ENCODE results near the gene GLYR1.

GLYR1 gene

DNA sequence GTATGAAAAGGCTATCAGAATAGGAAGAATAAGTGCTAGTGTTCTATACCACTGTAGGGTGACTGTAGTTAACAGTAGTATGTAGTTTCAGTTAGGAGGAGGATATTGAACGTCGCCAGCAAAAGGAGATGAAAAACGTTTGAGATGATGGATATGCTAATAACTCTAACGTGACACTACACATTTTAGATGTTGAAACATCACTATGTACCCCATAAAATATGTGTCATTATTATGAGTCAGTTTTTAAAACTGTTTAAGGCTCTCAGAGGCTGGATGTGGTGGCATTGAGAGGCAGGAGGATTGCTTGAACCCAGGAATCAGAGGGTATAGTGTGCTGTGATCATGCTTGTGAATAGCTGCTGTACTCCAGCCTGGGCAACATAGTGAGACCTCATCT is 32.0 kb upstream of the GLYR1 start:
- no peak for DNase-seq

DNA sequence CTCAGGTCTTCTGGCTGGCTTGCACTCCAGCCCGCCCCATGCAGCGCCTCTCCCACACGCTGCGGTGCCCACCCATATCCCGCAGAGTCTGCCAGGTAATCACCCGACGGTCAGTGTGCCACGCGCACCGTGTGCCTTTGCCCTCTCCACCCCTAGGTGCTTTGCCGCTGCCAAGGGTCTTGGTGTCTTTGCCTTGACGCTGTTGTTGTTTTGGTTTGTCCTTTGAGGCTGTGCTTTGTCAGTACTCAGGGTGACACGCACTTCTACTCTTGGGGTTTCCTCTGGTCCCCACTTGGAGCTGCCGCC is 30.2 kb upstream of the GLYR1 start:
- DNase-seq = no peak

DNA sequence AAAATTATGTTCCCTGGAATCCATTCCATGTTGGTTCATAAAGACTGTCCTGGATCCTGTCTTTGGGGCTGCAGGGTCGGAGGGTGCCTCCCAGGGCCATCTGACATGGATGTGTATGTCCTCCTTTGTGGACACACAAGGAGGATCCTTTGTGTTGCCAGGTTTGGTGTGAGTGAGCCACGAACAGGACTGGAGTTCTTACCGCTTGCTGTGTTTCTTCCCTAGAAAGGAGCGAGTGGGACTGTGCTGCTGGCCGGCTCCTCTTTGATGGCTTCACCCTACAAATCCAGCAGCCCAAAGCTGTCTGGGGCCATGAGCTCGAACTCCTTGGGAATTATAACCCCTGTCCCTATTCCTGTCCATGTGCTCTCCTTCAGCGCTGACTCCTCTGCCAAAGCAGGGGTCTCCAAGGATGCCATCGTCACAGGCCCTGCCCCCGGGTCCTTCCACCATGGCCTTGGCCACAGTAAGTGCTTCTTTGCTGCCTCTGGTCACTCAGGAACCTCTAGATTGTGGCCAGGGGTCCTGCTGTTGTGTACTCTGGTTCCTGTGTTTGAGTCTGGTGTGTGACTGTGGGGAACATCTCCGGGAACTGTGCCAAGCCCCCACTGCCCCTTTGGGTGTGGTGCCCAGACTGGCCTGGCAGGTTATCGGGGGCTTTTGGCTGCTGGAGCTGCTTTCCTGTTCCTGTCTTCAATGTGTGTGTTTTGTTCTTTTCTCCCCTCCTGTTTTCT is 29.7 kb upstream of the GLYR1 start:
- DNase-seq = no peak

DNA sequence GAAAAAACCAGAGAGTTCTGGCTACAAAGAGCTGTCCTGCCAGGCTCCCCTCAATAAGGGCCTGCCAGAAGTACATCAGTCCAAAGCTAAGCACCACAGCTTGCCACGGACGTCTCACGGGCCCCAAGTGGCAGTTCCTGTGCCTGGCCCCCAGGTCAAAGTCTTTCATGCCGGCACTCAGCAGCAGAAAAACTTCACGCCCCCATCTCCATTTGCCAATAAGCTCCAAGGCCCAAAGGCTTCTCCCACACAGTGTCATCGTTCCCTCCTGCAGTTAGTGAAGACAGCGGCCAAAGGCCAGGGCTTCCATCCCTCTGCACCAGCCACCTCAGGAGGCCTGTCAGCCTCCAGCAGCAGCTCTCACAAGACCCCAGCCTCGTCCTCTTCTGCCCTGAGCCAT is 27.6 kb upstream of the GLYR1 start:
- no peak for DNase-seq

DNA sequence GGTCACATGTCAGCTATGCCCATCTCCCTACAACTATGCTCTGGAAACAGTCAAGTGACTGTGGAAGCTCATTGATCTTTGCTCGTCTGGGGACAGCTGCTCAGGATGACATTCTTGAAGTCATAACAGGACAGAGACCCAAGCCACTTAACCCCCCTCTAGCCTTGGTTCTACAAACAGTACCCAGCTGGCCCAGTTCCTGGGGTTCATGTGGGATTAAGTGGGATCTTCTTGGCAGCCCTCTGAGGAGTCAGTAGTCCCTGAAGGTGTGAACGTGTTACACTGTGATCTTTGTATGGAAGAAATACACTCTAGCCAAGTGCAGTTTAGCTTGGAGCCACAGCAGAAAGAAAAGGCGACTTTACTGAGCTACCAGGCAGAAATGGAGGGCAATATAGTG is 26.0 kb upstream of the GLYR1 start:
- no peak for DNase-seq

DNA sequence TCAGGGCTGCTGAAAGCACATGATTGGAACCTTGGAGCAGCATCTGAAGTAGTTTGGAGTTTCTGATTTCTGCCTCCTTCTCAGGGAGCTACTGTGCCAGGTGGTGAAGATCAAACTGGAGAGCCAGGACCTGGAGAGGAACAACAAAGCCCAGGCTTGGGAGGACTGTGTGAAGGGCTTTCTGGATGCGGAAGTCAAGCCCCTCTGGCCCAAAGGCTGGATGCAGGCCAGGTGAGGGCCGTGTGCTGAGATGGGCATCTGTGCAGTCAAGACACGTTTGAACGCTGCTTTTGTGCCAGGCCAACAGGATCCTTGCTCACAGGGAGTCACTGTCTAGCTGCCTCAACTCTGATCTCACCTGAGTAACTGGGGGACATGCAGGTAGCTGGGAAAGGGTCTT is 24.0 kb upstream of the GLYR1 start:
- DNase-seq = no peak

DNA sequence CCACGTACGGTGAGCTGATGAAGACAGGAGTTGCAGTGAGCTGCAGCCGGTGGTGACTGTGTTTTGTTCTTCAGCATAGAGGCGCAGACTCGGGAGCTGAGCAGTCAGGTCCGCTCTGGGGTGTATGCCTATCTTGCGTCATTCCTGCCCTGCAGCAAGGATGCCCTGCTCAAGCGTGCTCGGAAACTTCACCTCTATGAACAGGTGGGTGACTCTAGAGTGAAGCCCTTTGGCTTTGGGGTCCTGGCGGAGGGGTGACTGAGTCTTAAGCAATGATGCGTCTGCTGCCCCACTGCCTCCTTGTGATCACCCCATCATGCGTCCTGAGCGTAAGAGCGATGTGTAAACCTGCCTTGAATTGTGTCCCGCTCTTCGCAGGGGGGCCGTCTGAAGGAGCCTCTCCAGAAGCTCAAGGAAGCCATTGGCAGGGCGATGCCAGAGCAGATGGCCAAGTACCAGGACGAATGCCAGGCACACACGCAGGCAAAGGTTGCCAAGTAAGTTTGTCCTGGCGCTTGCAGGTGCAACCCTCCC is 23.1 kb upstream of the GLYR1 start:
- no peak for DNase-seq

DNA sequence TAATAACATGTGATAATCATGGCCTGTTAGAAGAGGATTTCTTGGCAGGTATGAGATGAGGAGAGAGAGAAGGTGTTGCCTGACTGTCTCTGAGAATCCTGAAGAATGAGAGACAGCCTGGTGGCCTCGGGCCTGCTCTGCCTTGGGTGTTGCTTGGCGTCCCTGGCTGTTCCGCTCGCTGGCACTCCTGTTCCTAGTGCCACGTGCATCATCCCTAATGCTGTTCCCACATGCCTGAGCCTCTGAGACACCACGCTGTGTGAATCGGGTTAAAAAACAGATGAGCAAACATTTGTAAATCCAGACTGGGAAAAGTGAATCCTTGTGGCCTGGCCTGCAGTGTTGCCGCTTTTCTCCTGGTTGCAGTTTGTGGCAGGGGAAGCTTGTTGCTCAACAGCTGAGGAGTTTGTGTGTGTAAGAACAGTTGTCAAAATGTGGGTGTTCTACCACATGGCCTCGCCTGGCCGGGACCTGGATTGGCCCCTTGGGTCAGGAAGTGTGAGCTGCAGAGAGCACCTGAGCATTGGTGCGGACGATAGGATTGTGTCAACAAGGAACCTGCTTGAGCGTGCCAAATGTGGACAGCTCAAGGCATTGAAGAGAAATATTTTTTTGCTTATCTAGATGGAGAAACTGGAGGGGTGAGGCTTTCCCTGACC is 22.2 kb upstream of the GLYR1 start:
- DNase-seq = no peak

DNA sequence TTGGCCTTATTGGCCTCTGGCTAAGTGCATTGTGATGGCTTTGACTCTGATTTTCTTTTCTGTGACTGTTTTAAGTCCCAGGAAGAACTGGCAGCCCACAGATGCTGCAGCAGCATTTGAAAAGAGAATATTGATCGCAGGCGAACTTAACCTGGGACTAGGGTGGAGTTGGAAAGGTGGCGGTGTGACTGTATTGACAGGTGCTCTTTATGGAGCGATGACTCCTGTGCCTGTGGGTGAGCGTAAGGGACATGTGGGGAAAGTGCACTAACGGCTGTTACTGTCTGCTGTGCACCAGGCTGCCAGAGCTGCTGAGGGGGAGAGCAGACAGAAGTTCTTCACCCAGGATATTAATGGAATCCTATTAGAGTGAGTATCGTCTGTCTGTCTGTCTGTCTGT is 21.4 kb upstream of the GLYR1 start:
- DNase-seq = no peak

DNA sequence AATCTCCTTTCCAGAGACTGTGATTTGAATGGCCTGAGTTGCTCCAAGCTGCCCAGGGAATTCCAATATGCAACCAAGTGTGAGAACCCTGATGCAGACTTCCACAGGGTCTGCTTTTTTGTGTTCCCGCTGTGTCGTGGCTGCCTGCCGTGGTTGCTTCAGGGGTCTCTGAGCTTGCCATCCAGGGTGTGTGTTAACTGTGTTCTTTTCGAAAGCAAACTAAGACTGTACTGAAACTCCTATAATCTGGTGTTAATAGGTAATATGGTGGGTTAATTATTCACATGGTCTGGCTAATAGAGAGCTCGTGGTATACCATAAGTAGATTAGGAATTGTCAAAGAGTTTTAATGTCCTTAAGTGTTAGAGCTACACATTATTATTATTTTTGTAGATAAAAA is 20.9 kb upstream of the GLYR1 start:
- DNase-seq = no peak

DNA sequence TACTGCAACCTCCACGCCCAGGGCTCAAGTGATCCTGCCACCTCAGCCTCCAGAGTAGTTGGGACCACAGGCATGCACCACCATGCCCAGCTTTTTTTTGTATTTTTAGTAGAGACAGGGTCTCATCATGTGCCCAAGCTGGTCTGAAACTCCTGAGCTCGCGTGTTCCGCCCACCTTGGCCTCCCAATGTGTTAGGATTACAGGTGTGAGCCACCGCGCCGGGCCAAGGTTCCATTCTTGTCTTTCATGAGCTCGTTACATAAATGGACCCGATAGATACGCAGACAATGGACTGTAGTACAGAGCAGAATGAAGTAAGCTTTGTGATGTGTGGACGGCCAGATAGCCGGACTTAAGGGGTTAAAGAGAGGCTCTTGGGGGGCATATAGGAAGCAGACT is 19.5 kb upstream of the GLYR1 start:
- no peak for DNase-seq

DNA sequence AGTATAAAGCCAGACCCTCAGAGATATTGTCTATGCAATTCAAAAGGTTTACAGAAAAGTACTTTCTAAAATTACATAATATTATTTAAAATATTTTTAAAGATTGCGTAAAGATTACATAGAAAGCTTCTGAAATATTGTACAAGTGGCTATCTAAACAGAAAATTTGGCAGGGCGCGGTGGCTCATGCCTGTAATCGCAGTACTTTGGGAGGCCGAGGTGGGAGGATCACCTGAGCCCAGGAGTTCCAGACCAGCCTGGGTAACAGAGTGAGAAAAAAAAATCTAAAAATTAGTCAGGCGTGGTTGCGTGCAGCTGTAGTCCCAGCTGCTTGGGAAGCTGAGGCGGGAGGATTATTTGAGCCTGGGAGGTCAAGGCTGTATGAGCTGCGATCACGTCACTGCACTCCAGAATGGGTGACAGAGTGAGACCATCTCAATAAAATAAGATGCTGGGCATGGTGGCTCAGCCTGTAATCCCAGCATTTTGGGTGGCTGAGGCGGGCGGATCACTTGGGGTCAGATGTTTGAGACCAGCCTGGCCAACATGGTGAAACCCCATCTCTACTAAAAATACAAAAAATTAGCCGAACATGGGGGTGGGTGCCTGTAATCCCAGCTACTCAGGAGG is 18.3 kb upstream of the GLYR1 start:
- no peak for DNase-seq

DNA sequence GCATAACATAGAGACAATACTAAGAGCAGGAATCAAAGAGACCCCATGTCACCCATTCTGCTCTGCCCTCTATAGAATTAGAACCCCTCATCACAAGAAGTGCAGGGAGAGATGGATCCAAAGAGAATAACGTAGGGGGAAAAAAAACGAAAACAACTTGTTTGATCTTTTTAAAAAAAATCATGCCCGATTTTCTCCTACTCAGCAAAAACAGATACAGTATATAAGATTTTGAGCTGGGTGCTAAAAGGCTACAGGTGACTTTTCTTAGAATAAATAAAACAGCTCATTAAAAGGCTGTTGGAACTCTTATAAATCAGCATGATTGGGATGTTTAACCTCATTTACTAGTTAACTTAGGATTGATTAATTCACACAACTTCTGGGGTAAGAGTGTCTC is 17.6 kb upstream of the GLYR1 start:
- no peak for DNase-seq

DNA sequence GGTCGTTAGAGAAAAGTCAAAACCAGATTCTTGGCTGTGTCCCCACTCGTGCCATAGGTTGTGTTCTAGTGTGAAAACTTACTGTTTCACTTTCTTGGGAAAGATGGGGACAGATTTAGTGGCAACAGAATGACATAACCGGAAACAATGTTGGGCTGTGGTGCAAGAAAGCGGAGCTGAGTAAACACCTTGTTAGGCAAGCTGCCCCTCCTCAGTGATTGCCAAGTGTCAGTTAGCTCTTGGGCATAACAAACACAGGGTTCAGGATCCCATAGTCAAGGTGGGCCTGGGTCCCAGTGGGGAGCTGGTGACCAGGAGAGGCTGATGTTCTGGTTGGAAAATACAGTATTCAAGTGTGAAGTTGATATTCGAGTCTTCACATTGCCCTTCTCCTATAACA is 15.6 kb upstream of the GLYR1 start:
- DNase-seq = no peak

DNA sequence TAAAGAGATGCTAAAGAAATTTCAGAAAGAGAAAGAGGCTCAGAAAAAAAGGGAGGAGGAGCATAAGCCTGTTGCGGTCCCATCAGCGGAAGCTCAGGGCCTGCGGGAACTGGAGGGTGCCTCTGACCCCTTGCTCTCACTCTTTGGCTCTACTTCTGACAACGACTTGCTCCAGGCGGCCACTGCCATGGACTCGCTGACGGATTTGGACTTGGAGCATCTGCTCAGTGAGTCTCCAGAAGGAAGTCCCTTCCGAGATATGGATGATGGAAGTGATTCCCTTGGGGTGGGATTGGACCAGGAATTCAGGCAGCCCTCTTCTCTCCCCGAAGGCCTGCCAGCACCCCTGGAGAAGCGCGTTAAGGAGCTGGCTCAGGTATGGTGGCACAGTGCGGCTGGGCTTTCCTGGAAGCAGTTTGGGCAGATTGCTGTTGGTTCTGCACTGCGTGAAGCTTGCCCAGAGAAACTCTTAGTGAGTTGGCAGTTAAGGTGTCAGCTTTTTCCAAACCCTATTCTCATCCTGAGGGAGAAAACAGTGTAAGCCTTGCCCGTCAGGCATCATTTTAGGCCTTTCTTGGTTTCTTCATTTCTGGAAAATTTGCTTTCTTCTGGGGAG is 13.7 kb upstream of the GLYR1 start:
- DNase-seq = no peak

DNA sequence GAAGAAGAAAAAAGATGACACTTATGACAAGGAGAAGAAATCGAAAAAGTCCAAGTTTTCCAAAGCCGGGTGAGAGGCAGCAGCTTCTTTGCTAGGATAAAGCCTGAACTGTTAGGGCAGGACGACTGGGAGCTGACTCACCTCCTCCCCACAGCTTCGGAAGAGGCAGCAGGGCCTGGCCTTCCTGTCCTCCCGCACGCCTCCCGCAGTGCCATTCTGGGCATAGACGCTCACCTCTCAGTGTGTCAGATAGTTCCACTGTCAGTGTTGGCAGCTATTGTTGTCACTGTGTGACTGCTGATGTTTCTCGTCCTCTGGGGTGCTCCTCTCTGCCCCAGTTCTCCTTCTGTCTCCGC is 12.8 kb upstream of the GLYR1 start:
- no peak for DNase-seq

DNA sequence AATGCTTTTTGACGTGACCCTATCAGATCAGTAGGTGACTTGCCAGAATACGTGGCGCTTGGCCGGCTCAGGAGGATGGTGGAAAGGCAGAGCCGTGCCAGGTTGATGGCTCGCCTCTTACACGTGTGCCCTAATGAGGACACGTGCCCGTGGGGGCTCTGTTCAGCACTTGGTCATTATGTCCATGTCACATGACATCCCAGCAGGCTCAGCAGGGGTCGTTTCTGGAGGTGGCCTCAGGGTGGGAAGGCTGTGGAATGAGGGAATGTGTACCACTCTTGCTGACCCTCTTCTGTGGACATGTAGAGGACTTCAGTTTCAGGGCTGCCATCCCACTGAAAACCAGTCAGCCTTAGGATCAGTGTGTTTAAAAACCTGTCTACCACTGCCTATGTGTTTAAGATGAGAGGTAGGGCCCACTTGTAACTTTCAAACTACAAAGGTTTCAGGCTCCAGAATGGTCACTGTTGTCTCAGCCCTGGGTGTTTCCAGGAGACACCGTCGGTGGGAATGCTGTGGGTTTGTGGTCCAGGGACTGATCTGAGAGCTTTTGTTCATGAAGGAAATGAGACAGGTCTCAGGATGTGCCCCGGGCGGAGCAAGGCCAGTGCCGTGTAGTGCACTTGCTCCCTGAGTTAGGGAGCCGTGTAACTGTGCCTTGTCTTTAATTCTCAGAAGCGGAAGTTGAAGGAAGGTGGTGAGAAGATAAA is 12.3 kb upstream of the GLYR1 start:
- DNase-seq = no peak

DNA sequence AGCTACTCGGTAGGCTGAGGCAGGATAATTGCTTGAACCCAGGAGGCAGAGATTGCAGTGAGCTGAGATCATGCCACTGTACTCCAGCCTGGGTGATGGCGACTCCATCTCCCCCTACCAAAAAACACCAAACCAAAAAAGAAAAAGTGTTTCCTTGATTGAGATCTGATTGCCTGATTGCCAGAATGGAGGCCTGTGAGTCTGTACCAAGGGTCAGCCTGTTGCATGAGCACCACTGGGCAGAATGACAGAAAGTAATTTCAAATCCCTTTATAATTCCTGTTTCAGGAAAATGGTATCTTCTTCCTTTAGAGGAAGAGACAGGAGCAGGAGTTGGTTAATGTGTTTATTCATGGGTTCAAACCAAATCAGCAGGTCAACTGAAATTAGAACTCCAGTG is 8.7 kb upstream of the GLYR1 start:
- no peak for DNase-seq

DNA sequence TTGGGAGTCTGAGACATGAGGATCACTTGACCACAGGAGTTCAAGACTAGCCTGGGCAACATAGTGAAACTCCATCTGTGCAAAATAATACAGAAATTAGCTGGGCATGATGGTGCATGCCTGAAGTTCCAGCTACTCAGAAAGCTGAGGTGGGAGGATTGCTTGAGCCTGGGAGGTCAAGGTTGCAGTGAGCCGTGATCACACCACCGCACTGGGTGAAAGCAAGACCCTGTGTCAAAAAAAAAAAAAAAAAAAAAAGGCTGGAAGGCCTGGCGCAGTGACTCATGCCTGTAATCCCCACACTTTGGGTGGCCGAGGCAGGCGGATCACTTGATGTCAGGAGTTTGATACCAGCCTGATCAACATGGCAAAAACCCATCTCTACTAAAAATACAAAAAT is 8.3 kb upstream of the GLYR1 start:
- no peak for DNase-seq

DNA sequence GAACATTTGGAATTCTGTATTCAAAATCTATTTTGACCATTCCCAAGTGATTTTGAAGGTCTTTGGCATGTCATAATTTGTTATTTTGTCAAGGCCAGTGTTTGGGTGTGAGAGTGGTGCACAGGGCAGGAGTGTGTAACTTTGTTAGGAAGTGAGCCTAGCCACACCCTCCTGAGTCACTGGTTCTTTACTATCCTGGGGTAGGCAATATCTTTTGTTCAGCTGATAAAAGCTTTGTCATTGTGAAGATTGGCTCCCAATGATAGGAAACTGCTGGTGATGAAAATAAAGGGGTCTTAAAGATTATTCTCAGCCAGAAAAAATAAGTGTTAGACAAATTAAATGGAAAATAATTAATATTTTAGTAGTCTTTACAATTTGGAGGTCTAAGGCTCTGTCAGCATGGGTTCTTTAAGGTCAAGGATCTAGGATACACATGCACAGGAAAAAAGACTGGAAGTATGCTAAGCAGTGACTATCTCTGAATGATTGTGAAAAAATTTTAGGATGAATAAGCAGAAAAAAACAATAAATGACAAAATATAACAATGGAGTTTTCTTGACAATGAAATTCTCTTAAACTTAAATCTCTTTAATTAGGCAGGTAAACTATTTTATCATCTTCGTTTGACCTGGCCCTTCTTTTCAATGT is 5.3 kb upstream of the GLYR1 start:
- peak; percentile 10 for DNase-seq

DNA sequence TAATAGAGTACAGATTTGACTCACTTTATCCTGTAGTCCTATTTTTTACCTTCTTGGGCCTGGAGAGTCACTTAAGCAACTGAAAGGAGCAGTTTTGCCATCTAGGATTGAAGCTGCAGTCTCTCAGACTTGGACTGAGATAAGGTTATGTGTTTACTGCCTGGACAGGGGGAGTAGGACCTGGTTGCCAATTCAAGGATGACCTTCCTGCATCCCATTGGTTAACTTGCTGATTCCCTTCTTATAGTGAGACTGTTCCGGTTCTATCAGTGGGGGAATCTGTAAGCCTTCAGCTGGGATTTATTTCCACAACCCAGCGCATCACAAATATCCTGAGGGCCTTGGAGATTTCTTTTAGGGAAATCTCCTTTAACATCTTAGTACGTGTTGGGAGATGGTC is 3.1 kb upstream of the GLYR1 start:
- DNase-seq = no peak

DNA sequence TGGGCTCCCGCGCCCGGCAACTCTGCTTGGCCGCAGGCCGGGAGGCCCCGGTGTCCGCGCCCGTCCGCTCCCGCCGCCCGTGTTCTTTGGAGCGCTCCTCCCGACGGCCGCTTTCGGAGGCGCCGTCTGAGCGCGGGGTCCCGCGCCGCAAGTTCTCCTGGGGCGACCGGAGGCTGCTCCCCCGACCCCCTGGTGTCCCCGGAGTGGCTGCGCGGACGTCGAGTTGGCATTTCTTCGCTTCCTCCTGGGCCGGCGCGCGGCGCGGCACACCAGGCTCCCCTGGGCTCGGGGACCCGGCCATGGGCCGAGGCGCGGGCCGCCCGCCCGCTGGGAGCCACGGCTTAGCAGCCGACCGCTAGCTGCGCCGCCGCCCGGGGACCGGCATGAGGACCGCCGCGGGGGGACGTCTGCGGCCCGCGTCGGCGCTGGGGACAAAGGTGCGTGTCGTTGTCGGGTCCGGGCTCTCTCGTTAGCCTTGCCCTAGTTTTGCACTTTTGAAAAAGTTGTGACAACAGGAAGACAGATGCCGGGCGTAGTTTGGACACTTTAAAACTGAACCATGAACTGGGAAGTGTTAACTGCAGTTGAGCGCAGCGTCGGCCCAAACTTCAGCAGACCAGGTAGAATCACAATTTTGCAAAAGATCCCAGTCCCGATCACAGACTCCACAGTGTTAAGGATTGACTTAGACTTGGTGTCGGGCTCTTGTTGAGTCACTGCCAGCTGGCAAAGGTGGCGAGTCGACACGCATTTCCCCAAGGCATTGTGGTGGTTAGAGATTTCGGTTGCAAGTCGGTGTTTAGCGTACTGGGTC is 893 bp upstream of the GLYR1 start:
- DNase-seq = peak; percentile 50

Data from CD4-positive, alpha-beta T cell treated with Interleukin-6 for 4 hours (primary cell).